ENCODE measurements around the gene MAK. TPM values are rescaled to one million over a fixed set of nuclear protein-coding genes. Genes with fewer than 3 reads are reported as not detected.

The MAK gene
- total and polyA plus RNA-seq, 2 of the 13 experiments (the other 11 are each of a cell fraction or from before 2014, with no cell fraction given) = 0.04 TPM; not detected in 1

DNA sequence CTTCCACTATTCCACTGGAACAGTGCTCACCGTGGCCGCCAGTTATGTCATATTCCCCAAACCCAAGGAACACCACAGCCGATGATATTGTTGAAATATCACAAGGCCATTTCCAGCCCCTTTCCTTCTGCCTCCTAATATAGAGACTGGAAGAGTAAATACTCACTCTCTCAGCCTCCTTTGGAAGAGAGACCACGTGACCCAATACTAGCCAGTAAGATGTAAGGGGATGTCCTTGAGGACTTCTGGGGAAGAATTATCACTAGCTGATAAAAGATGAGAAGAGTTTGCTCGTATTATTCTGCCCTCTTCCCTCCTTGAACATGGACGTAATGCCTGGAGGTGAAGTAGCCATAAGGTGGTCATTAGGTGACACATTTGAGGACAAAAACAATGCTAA is 13.5 kb downstream of the MAK start:
- ChIA-PET POLR2A (no interaction called here), CTCF (ENCODE audit: low intra/inter-chr PET ratio, low total read pairs) (no interaction called here)
- intact Hi-C loops (cut with micrococcal nuclease; ENCODE audit: unreplicated experiment) (no loop called here), in situ Hi-C loops (cut with HindIII; ENCODE audit: extremely low pct_ligation_motif_present, low pct_unique_long_range_greater_than_20kb) (no loop called here)
- Histone ChIP-seq H3K27me3 (ENCODE audit: control insufficient read depth in 1 of 2, insufficient read depth in 2 of 2, low read length in 2 of 2) (no peaks in the 10 kb centered on the region), H3K9me3 (ENCODE audit: low read length) (no peaks in the 10 kb centered on the region), H3K36me3 (replicated peaks in 1 of 2; ENCODE audit: control insufficient read depth in 1 of 2, insufficient read depth in 2 of 2, low read length in 2 of 2) (no peaks in the 10 kb centered on the region), H3K4me3 (replicated peaks in 1 of 3; ENCODE audit: insufficient read depth in 1 of 3, low read depth in 2 of 3, low read length in 3 of 3) (no peak overlapping the region), H3K4me1 (ENCODE audit: insufficient read depth, low read length) (no peaks in the 10 kb centered on the region), H4K20me1 (ENCODE audit: insufficient read depth, low read length) (no peaks in the 10 kb centered on the region), H2AFZ (ENCODE audit: low read length) (no peak overlapping the region), H3K9ac (ENCODE audit: insufficient read depth, low read depth, low read length) (no peak overlapping the region), H3K27ac (ENCODE audit: extremely low read length, insufficient read depth, low read length) (no peak overlapping the region), H3K4me2 (ENCODE audit: low read depth, low read length) (no peak overlapping the region), H3K79me2 (ENCODE audit: insufficient read depth, low read length) (no peaks in the 10 kb centered on the region)
- no peak for DNase-seq (ENCODE audit: low spot score)
- BruUV-seq (replicated peaks) = no TSS peak
- no peak for FAIRE-seq
- no peak for ATAC-seq
- 90% methylated on average over 6 of the region's 6 CpGs for WGBS (ENCODE audit: low lambda C conversion rate)
- TF ChIP-seq ZNF772 (CRISPR knock-in tag; IDR thresholded peaks at IDR 0.05) (no peak), MED8 (CRISPR knock-in tag; IDR thresholded peaks at IDR 0.05; ENCODE audit: insufficient replicate concordance) (no peak), NONO (IDR thresholded peaks at IDR 0.05) (no peak), NONO (CRISPR knock-in tag; conservative IDR thresholded peaks at IDR 0.05) (no peak), ZNF282 (IDR thresholded peaks at IDR 0.05; ENCODE audit: partially characterized antibody) (no peak), ZNF136 (CRISPR knock-in tag; IDR thresholded peaks at IDR 0.05; ENCODE audit: low read depth) (no peak), TEAD3 (CRISPR knock-in tag; optimal IDR thresholded peaks at IDR 0.05; ENCODE audit: borderline replicate concordance) (no peak), ZNF773 (CRISPR knock-in tag; IDR thresholded peaks at IDR 0.05; ENCODE audit: borderline replicate concordance) (no peak), PRPF4 (IDR thresholded peaks at IDR 0.05; ENCODE audit: low read depth, low read length, poor library complexity, severe bottlenecking) (no peak), ZNF558 (CRISPR knock-in tag; IDR thresholded peaks at IDR 0.05; ENCODE audit: borderline replicate concordance) (no peak), ZNF572 (CRISPR knock-in tag; IDR thresholded peaks at IDR 0.05) (no peak), ZNF75D (CRISPR knock-in tag; IDR thresholded peaks at IDR 0.05; ENCODE audit: borderline replicate concordance) (no peak), DNMT3B (CRISPR knock-in tag; conservative IDR thresholded peaks at IDR 0.05) (no peak)
- TF ChIP-seq, protein P1, sequence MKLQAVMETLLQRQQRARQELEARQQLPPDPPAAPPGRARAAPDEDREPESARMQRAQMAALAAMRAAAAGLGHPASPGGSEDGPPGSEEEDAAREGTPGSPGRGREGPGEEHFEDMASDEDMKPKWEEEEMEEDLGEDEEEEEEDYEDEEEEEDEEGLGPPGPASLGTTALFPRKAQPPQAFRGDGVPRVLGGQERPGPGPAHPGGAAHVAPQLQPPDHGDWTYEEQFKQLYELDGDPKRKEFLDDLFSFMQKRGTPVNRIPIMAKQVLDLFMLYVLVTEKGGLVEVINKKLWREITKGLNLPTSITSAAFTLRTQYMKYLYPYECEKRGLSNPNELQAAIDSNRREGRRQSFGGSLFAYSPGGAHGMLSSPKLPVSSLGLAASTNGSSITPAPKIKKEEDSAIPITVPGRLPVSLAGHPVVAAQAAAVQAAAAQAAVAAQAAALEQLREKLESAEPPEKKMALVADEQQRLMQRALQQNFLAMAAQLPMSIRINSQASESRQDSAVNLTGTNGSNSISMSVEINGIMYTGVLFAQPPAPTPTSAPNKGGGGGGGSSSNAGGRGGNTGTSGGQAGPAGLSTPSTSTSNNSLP (IDR thresholded peaks at IDR 0.05; ENCODE audit: low read depth, low read length) = no peak
- TF ChIP-seq, protein P2, sequence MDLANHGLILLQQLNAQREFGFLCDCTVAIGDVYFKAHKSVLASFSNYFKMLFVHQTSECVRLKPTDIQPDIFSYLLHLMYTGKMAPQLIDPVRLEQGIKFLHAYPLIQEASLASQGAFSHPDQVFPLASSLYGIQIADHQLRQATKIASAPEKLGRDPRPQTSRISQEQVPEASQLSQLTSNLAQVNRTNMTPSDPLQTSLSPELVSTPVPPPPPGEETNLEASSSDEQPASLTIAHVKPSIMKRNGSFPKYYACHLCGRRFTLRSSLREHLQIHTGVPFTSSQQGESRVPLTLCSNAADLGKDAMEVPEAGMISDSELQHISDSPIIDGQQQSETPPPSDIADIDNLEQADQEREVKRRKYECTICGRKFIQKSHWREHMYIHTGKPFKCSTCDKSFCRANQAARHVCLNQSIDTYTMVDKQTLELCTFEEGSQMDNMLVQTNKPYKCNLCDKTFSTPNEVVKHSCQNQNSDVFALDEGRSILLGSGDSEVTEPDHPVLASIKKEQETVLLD (CRISPR knock-in tag; IDR thresholded peaks at IDR 0.05; ENCODE audit: low read depth) = no peak
- TF ChIP-seq, protein P3, sequence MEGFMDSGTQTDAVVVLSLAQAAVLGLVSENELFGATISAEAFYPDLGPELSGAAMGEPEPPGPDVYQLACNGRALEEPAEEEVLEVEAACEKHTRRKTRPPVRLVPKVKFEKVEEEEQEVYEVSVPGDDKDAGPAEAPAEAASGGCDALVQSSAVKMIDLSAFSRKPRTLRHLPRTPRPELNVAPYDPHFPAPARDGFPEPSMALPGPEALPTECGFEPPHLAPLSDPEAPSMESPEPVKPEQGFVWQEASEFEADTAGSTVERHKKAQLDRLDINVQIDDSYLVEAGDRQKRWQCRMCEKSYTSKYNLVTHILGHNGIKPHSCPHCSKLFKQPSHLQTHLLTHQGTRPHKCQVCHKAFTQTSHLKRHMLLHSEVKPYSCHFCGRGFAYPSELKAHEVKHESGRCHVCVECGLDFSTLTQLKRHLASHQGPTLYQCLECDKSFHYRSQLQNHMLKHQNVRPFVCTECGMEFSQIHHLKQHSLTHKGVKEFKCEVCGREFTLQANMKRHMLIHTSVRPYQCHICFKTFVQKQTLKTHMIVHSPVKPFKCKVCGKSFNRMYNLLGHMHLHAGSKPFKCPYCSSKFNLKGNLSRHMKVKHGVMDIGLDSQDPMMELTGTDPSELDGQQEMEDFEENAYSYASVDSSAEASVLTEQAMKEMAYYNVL (CRISPR knock-in tag; IDR thresholded peaks at IDR 0.05; ENCODE audit: borderline replicate concordance) = no peak
